Transverse colon (tissue), 3 donors: ENCODE measurements around the gene PPP5C.

ENCODE experiments used
- CTCF ChIP-seq, 5 experiments: fragments of 200-600 bp in 3 of 5; fragments of 450-650 bp in 2 of 5; sonication (generic) in 3 of 5; IDR thresholded peaks; 1 replicate in 2 of 5; 2 replicates in 3 of 5; pipeline ENCODE4 v1.5.1; 2016 to 2017; ENCODE audit warnings: antibody characterized with exemption in 5 of 5, inconsistent platforms in 3 of 5, mild to moderate bottlenecking in 2 of 5, moderate library complexity in 1 of 5
- POLR2A ChIP-seq: fragments of 450-650 bp; IDR thresholded peaks from one replicate; pipeline ENCODE4 v1.6.1; 2016; ENCODE audit warnings: antibody characterized with exemption, mild to moderate bottlenecking, moderate library complexity

GRCh38 chr19:46357846-46358583 lies 11.1 kb downstream of the PPP5C start:
- TF ChIP-seq CTCF (IDR thresholded peaks at IDR 0.05) (no peak), POLR2A (no peak)
